GM23248 (cell line): ENCODE measurements around the gene TRAPPC5. TPM values are rescaled to one million over a fixed set of nuclear protein-coding genes. Genes with fewer than 3 reads are reported as not detected.

Experiments used
- DNase-seq: peaks from one replicate; pipeline ENCODE4 v3.0.0-alpha.2; 2015
- H2AFZ ChIP-seq: fragments of 200-600 bp; sonication (generic); 2 replicates; pipeline ENCODE4 v1.6.1; 2016; ENCODE audit warnings: antibody characterized with exemption
- H3F3A ChIP-seq: fragments of 200-600 bp; sonication (generic); 2 replicates; pipeline ENCODE4 v1.6.1; 2016; ENCODE audit warnings: mild to moderate bottlenecking, antibody characterized with exemption, mixed run types; ENCODE audit not compliant: insufficient read depth
- H3K27ac ChIP-seq: fragments of 200-600 bp; sonication (generic); 2 replicates; pipeline ENCODE4 v1.5.1; 2016; ENCODE audit warnings: mild to moderate bottlenecking
- H3K27me3 ChIP-seq: fragments of 200-600 bp; sonication (generic); replicated peaks from 2 replicates; pipeline ENCODE4 v1.6.1; 2016; ENCODE audit warnings: mild to moderate bottlenecking; ENCODE audit not compliant: insufficient read depth
- H3K36me3 ChIP-seq: fragments of 200-600 bp; sonication (generic); 2 replicates; pipeline ENCODE4 v1.6.1; 2016; ENCODE audit warnings: low read depth, mild to moderate bottlenecking
- H3K4me1 ChIP-seq: fragments of 200-600 bp; sonication (generic); 2 replicates; pipeline ENCODE4 v1.6.1; 2016; ENCODE audit warnings: mild to moderate bottlenecking; ENCODE audit not compliant: insufficient read depth
- H3K4me2 ChIP-seq: fragments of 200-600 bp; sonication (generic); one replicate; pipeline ENCODE4 v1.6.1; 2016; ENCODE audit warnings: mild to moderate bottlenecking; ENCODE audit not compliant: unreplicated experiment
- H3K4me3 ChIP-seq: fragments of 200-600 bp; sonication (generic); 2 replicates; pipeline ENCODE4 v1.5.1; 2016; ENCODE audit warnings: mild to moderate bottlenecking
- H3K79me2 ChIP-seq: fragments of 200-600 bp; sonication (generic); 2 replicates; pipeline ENCODE4 v1.6.1; 2016; ENCODE audit warnings: mild to moderate bottlenecking; ENCODE audit not compliant: insufficient read depth
- H3K9ac ChIP-seq: fragments of 200-600 bp; sonication (generic); 2 replicates; pipeline ENCODE4 v1.6.1; 2016; ENCODE audit warnings: mild to moderate bottlenecking
- H3K9me2 ChIP-seq: fragments of 200-600 bp; sonication (generic); 2 replicates; pipeline ENCODE4 v1.6.1; 2016; ENCODE audit warnings: mixed run types, mild to moderate bottlenecking, moderate library complexity; ENCODE audit not compliant: insufficient read depth
- H3K9me3 ChIP-seq: fragments of 200-600 bp; sonication (generic); one replicate; pipeline ENCODE4 v1.6.1; 2017; ENCODE audit warnings: low read depth
- H4K20me1 ChIP-seq: fragments of 200-600 bp; sonication (generic); 2 replicates; pipeline ENCODE4 v1.6.0; 2016; ENCODE audit not compliant: insufficient read depth
- EZH2 ChIP-seq: fragments of 200-600 bp; sonication (generic); IDR thresholded peaks from 2 replicates; pipeline ENCODE4 v1.6.1; 2018; ENCODE audit warnings: antibody characterized with exemption, mild to moderate bottlenecking; ENCODE audit not compliant: insufficient read depth, poor library complexity, severe bottlenecking
- EZH2phosphoT487 ChIP-seq: fragments of 200-600 bp; sonication (generic); IDR thresholded peaks from 2 replicates; pipeline ENCODE4 v1.6.1; 2018; ENCODE audit warnings: antibody characterized with exemption, moderate library complexity, mild to moderate bottlenecking, low read depth; ENCODE audit not compliant: insufficient read depth
- WGBS, 2 experiments: methylation state at CpG; one replicate each; pipeline ENCODE4 v1.1.6; 2015 to 2017; ENCODE audit warnings: low lambda C conversion rate in 2 of 2, low coverage in 1 of 2; ENCODE audit errors: missing lambda C conversion rate in 2 of 2; 5-methylcytosine and 5-hydroxymethylcytosine counted together
- in situ Hi-C: fragments of 300-500 bp; cut with MboI; formaldehyde crosslinking; loops from 2 replicates; pipeline ENCODE4 v1.15.0; 2020
- polyA plus RNA-seq: library from polyadenylated mRNA; unstranded; fragments of >200 nt; fragmentation: Nextera tagmentation; extraction: Ambion mirVana; gene quantifications from 2 replicates; pipeline ENCODE4 v1.2.1, GENCODE V29; 2016
- total RNA-seq: library from RNA; depleted of rRNA; stranded (reverse); fragments of >200 nt; shearing (Covaris generic); gene quantifications from 2 replicates; pipeline ENCODE4 v1.2.3, GENCODE V29; 2014

The TRAPPC5 gene
- total and polyA plus RNA-seq, 2 experiments from 2014 or later: 68.1 to 207 TPM

GRCh38 chr19:7638802-7639465 lies 41.7 kb upstream of the TRAPPC5 start:
- TF ChIP-seq EZH2 (no peak), EZH2phosphoT487 (no peak)
- WGBS, 2 experiments: 45 to 58% methylated on average over 11 to 12 of the region's 12 CpGs
- H3K27ac ChIP-seq: no peak overlapping the region
- H3K9me2 ChIP-seq: no peaks in the 10 kb centered on the region
- H3K4me3 ChIP-seq: no peak overlapping the region
- no peaks in the 10 kb centered on the region for H3F3A ChIP-seq
- H3K9ac ChIP-seq: no peak overlapping the region
- in situ Hi-C loops: no loop called here
- H3K27me3 ChIP-seq: 0 out of 2 replicates have a peak, but pooled peaks cover 7% of the 10 kb centered on the region
- no peak overlapping the region for H2AFZ ChIP-seq
- DNase-seq: no peak
- no peaks in the 10 kb centered on the region for H4K20me1 ChIP-seq
- no peaks in the 10 kb centered on the region for H3K9me3 ChIP-seq
- H3K79me2 ChIP-seq: no peaks in the 10 kb centered on the region
- no peak overlapping the region for H3K4me2 ChIP-seq
- H3K36me3 ChIP-seq: no peaks in the 10 kb centered on the region
- H3K4me1 ChIP-seq: no peaks in the 10 kb centered on the region

GRCh38 chr19:7639863-7640348 lies 40.7 kb upstream of the TRAPPC5 start:
- no peak for TF ChIP-seq EZH2
- TF ChIP-seq EZH2phosphoT487: no peak
- no peaks in the 10 kb centered on the region for H3K4me1 ChIP-seq
- no peaks in the 10 kb centered on the region for H3K36me3 ChIP-seq
- no peaks in the 10 kb centered on the region for H3K9me3 ChIP-seq
- H3K79me2 ChIP-seq: no peaks in the 10 kb centered on the region
- H2AFZ ChIP-seq: no peak overlapping the region
- H3K4me2 ChIP-seq: no peak overlapping the region
- H3K27me3 ChIP-seq: 0 out of 2 replicates have a peak, but pooled peaks cover 7% of the 10 kb centered on the region
- no peaks in the 10 kb centered on the region for H3F3A ChIP-seq
- H4K20me1 ChIP-seq: no peaks in the 10 kb centered on the region
- H3K9me2 ChIP-seq: no peaks in the 10 kb centered on the region
- no peak overlapping the region for H3K4me3 ChIP-seq
- WGBS, 2 experiments: 76 to 79% methylated on average over 13 of the region's 13 CpGs
- H3K9ac ChIP-seq: no peak overlapping the region
- DNase-seq: no peak
- in situ Hi-C loops: no loop called here
- H3K27ac ChIP-seq: no peak overlapping the region

GRCh38 chr19:7640803-7641202 lies 39.8 kb upstream of the TRAPPC5 start:
- Histone ChIP-seq H3F3A (no peaks in the 10 kb centered on the region), H3K27me3 (0 out of 2 replicates have a peak, but pooled peaks cover 7% of the 10 kb centered on the region), H3K9me3 (no peaks in the 10 kb centered on the region), H3K27ac (no peak overlapping the region), H3K4me3 (no peak overlapping the region), H4K20me1 (no peaks in the 10 kb centered on the region), H3K9me2 (no peaks in the 10 kb centered on the region), H3K36me3 (no peaks in the 10 kb centered on the region), H3K4me2 (no peak overlapping the region), H3K9ac (no peak overlapping the region), H3K79me2 (no peaks in the 10 kb centered on the region), H3K4me1 (no peaks in the 10 kb centered on the region), H2AFZ (no peak overlapping the region)
- no peak for TF ChIP-seq EZH2
- TF ChIP-seq EZH2phosphoT487: no peak
- WGBS, 2 experiments: 90 to 93% methylated on average over 11 of the region's 11 CpGs
- no peak for DNase-seq
- in situ Hi-C loops: no loop called here

GRCh38 chr19:7641290-7642276 lies 39.0 kb upstream of the TRAPPC5 start:
- 82 to 83% methylated on average over 34 to 42 of the region's 43 CpGs for WGBS, 2 experiments
- Histone ChIP-seq H3K9me3 (no peaks in the 10 kb centered on the region), H3K79me2 (no peaks in the 10 kb centered on the region), H3K4me3 (no peak overlapping the region), H3K4me1 (no peaks in the 10 kb centered on the region), H2AFZ (no peak overlapping the region), H3F3A (no peaks in the 10 kb centered on the region), H4K20me1 (no peaks in the 10 kb centered on the region), H3K4me2 (no peak overlapping the region), H3K36me3 (no peaks in the 10 kb centered on the region), H3K9ac (no peak overlapping the region), H3K9me2 (no peaks in the 10 kb centered on the region), H3K27ac (no peak overlapping the region), H3K27me3 (0 out of 2 replicates have a peak, but pooled peaks cover 7% of the 10 kb centered on the region)
- in situ Hi-C loops: no loop called here
- no peak for DNase-seq
- TF ChIP-seq EZH2phosphoT487: no peak
- no peak for TF ChIP-seq EZH2
